Measurements from ENCODE around the gene FKBP9.

- TF ChIP-seq RFX5 (IDR thresholded peaks at IDR 0.05; ENCODE audit: borderline replicate concordance, low read depth, low read length) (no peak), SIN3A (conservative IDR thresholded peaks at IDR 0.05 in 1 of 2, IDR thresholded peaks at IDR 0.05 in 1 of 2; ENCODE audit: low read depth in 1 of 2, low read length in 2 of 2) (no peak), JUN (IDR thresholded peaks at IDR 0.05; ENCODE audit: low read depth, low read length) (no peak), NRF1 (IDR thresholded peaks at IDR 0.05; ENCODE audit: low read depth, low read length) (no peak), CTCF (IDR thresholded peaks at IDR 0.05; ENCODE audit: control extremely low read depth in 1 of 3, insufficient read depth in 1 of 3, low read depth in 1 of 3, low read length in 3 of 3) (no peak), GABPA (IDR thresholded peaks at IDR 0.05; ENCODE audit: borderline replicate concordance, insufficient read depth, low read length) (no peak), TAF1 (IDR thresholded peaks at IDR 0.05; ENCODE audit: low read depth, low read length) (no peak), SAP30 (IDR thresholded peaks at IDR 0.05; ENCODE audit: insufficient read depth, insufficient replicate concordance, low read length) (no peak), POLR2A (IDR thresholded peaks at IDR 0.05; ENCODE audit: control extremely low read depth in 1 of 2, low read depth in 2 of 2, low read length in 2 of 2) (no peak)
Observed at GRCh38 chr7:32937344-32938174, 19.7 kb upstream of the FKBP9 start.

Measured in H1 (cell line).